ENCODE data around the gene PRDM16.

DNA sequence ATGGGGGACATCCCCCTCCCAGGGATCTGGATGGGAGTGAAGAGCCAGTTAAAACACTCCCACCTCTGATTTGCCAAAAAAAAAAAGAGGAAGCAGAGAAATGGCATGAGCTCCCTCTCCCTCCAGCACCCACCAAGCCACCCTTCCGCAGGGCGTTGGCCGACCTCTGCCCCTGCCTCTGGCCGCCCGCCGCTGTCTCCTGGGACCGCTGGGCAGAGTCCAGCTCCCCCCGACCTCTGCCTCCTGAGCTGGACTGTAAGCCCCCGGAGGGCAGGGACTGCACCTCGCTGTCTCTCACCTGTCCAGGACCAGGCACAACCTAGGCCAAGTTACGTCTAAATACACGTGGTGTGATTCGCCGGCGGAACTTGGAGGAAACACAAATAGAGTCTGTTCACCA, 174.3 kb downstream of the PRDM16 start:
- TF ChIP-seq CTCF (conservative IDR thresholded peaks at IDR 0.05; ENCODE audit: low read depth, low read length) = no peak
- TF ChIP-seq, protein P1, sequence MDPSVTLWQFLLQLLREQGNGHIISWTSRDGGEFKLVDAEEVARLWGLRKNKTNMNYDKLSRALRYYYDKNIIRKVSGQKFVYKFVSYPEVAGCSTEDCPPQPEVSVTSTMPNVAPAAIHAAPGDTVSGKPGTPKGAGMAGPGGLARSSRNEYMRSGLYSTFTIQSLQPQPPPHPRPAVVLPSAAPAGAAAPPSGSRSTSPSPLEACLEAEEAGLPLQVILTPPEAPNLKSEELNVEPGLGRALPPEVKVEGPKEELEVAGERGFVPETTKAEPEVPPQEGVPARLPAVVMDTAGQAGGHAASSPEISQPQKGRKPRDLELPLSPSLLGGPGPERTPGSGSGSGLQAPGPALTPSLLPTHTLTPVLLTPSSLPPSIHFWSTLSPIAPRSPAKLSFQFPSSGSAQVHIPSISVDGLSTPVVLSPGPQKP (IDR thresholded peaks at IDR 0.05; ENCODE audit: borderline replicate concordance, low read depth, low read length) = no peak
- TF ChIP-seq MAFK (IDR thresholded peaks at IDR 0.05; ENCODE audit: low read depth, low read length) = no peak
- TF ChIP-seq POLR2A (IDR thresholded peaks at IDR 0.05; ENCODE audit: low read depth, low read length) = no peak
